GM23338 (cell line): ENCODE results near the gene GRWD1. TPM values are rescaled to one million over a fixed set of nuclear protein-coding genes. Genes with fewer than 3 reads are reported as not detected.

Source experiments
- ATAC-seq: fragments of 200-7000 bp; cut with Tn5 transposase; 3 replicates; pipeline ENCODE4 v1.9.1; 2020
- DNase-seq: peaks from one replicate; pipeline ENCODE4 v3.0.0-alpha.2; 2015; ENCODE audit warnings: low spot score
- H2AFZ ChIP-seq: fragments of 200-600 bp; sonication (generic); 2 replicates; pipeline ENCODE4 v1.8.0; 2016; ENCODE audit warnings: antibody characterized with exemption, mild to moderate bottlenecking, moderate library complexity
- H3F3A ChIP-seq: fragments of 200-600 bp; sonication (generic); replicated peaks from 2 replicates; pipeline ENCODE4 v1.8.0; 2017; ENCODE audit warnings: antibody characterized with exemption, mixed run types, low read depth
- H3K27ac ChIP-seq: fragments of 200-600 bp; sonication (generic); 2 replicates; pipeline ENCODE4 v1.6.1; 2016; ENCODE audit warnings: low read depth
- H3K27me3 ChIP-seq: fragments of 200-600 bp; sonication (generic); 2 replicates; pipeline ENCODE4 v1.8.0; 2016; ENCODE audit warnings: mild to moderate bottlenecking, mixed run types, moderate library complexity; ENCODE audit not compliant: insufficient read depth
- H3K36me3 ChIP-seq: fragments of 200-600 bp; sonication (generic); 2 replicates; pipeline ENCODE4 v1.8.0; 2016; ENCODE audit warnings: mild to moderate bottlenecking; ENCODE audit not compliant: insufficient read depth
- H3K4me1 ChIP-seq: fragments of 200-600 bp; sonication (generic); 2 replicates; pipeline ENCODE4 v1.8.0; 2016; ENCODE audit warnings: mild to moderate bottlenecking, moderate library complexity; ENCODE audit not compliant: insufficient read depth
- H3K4me2 ChIP-seq: fragments of 200-600 bp; sonication (generic); 2 replicates; pipeline ENCODE4 v1.7.1; 2017; ENCODE audit warnings: mixed run types
- H3K4me3 ChIP-seq: fragments of 200-600 bp; sonication (generic); 2 replicates; pipeline ENCODE4 v1.6.1; 2016; ENCODE audit warnings: mixed run types
- H3K79me2 ChIP-seq: fragments of 200-600 bp; sonication (generic); replicated peaks from 2 replicates; pipeline ENCODE4 v1.8.0; 2017; ENCODE audit warnings: mild to moderate bottlenecking; ENCODE audit not compliant: insufficient read depth
- H3K9me2 ChIP-seq: fragments of 200-600 bp; sonication (generic); 2 replicates; pipeline ENCODE4 v1.8.0; 2017; ENCODE audit not compliant: insufficient read depth
- H4K20me1 ChIP-seq: fragments of 200-600 bp; sonication (generic); replicated peaks from 2 replicates; pipeline ENCODE4 v1.8.0; 2017; ENCODE audit warnings: mild to moderate bottlenecking; ENCODE audit not compliant: insufficient read depth
- H3K27ac Mint-ChIP-seq: 2 replicates; pipeline ENCODE4 v1.8.0; 2020; ENCODE audit warnings: inconsistent platforms, mild to moderate bottlenecking, moderate library complexity, mixed read lengths
- H3K27me3 Mint-ChIP-seq: 3 replicates; pipeline ENCODE4 v1.8.0; 2022; ENCODE audit warnings: low read depth, mild to moderate bottlenecking, moderate library complexity, mixed read lengths, inconsistent platforms; ENCODE audit not compliant: insufficient read depth, poor library complexity
- H3K36me3 Mint-ChIP-seq: 3 replicates; pipeline ENCODE4 v1.8.0; 2021; ENCODE audit warnings: low read depth, mild to moderate bottlenecking, inconsistent platforms, moderate library complexity, mixed read lengths
- H3K4me1 Mint-ChIP-seq: 3 replicates; pipeline ENCODE4 v1.8.0; 2020; ENCODE audit warnings: mild to moderate bottlenecking, inconsistent platforms, mixed read lengths
- H3K4me3 Mint-ChIP-seq: 3 replicates; pipeline ENCODE4 v1.8.0; 2021; ENCODE audit warnings: moderate library complexity, mild to moderate bottlenecking, inconsistent platforms, mixed read lengths
- H3K9me3 Mint-ChIP-seq: 3 replicates; pipeline ENCODE4 v1.8.0; 2020; ENCODE audit warnings: moderate library complexity, mild to moderate bottlenecking, inconsistent platforms, mixed read lengths
- EZH2 ChIP-seq: fragments of 200-600 bp; sonication (generic); IDR thresholded peaks from one replicate; pipeline ENCODE4 v1.8.0; 2017; ENCODE audit warnings: antibody characterized with exemption, mild to moderate bottlenecking, low read depth; ENCODE audit not compliant: unreplicated experiment
- EZH2phosphoT487 ChIP-seq: fragments of 200-600 bp; sonication (generic); IDR thresholded peaks from one replicate; pipeline ENCODE4 v1.8.1; 2018; ENCODE audit warnings: antibody characterized with exemption; ENCODE audit not compliant: unreplicated experiment
- JUNB ChIP-seq: IDR thresholded peaks from one replicate; pipeline ENCODE4 v1.6.1; 2016; ENCODE audit warnings: antibody characterized with exemption; ENCODE audit not compliant: unreplicated experiment
- NANOG ChIP-seq: IDR thresholded peaks from 2 replicates; pipeline ENCODE4 v1.6.1; 2016; ENCODE audit warnings: antibody characterized with exemption, borderline replicate concordance
- POLR2AphosphoS5 ChIP-seq: IDR thresholded peaks from 2 replicates; pipeline ENCODE4 v1.6.1; 2016; ENCODE audit warnings: antibody characterized with exemption, low read depth
- STAT1 ChIP-seq: IDR thresholded peaks from one replicate; pipeline ENCODE4 v1.6.1; 2016; ENCODE audit warnings: antibody characterized with exemption; ENCODE audit not compliant: unreplicated experiment
- ZNF114 ChIP-seq: fragments of 250-450 bp; sonication (Bioruptor Pico); IDR thresholded peaks from 2 replicates; pipeline ENCODE4 v1.5.0; 2020; ENCODE audit warnings: mild to moderate bottlenecking, moderate library complexity
- polyA plus RNA-seq: library from polyadenylated mRNA; unstranded; fragments of >200 nt; fragmentation: Nextera tagmentation; extraction: Ambion mirVana; gene quantifications from 2 replicates; pipeline ENCODE4 v1.2.1, GENCODE V29; 2016
- total RNA-seq: library from RNA; depleted of rRNA; stranded (reverse); fragments of >200 nt; shearing (Covaris generic); gene quantifications from 2 replicates; pipeline ENCODE4 v1.2.3, GENCODE V29; 2014
- TF ChIP-seq, protein P1 (sequence below): IDR thresholded peaks from one replicate; pipeline ENCODE4 v1.6.1; 2018; ENCODE audit warnings: antibody characterized with exemption; ENCODE audit not compliant: unreplicated experiment
- TF ChIP-seq, protein P2 (sequence below), 2 experiments: fragments of 200-600 bp in 1 of 2; sonication (generic) in 1 of 2; conservative IDR thresholded peaks; 2 replicates each; pipeline versions ENCODE4 v1.5.1 to v1.6.1; 2016 to 2017; ENCODE audit warnings: antibody characterized with exemption in 2 of 2, low read depth in 2 of 2, mild to moderate bottlenecking in 2 of 2, moderate library complexity in 1 of 2
- TF ChIP-seq, protein P3 (sequence below): fragments of 250-450 bp; sonication (Bioruptor Pico); IDR thresholded peaks from 2 replicates; pipeline ENCODE4 v1.5.0; 2020; ENCODE audit warnings: mild to moderate bottlenecking, moderate library complexity

GRWD1 gene
- total and polyA plus RNA-seq, 2 experiments from 2014 or later = 23.2 to 58.0 TPM

DNA sequence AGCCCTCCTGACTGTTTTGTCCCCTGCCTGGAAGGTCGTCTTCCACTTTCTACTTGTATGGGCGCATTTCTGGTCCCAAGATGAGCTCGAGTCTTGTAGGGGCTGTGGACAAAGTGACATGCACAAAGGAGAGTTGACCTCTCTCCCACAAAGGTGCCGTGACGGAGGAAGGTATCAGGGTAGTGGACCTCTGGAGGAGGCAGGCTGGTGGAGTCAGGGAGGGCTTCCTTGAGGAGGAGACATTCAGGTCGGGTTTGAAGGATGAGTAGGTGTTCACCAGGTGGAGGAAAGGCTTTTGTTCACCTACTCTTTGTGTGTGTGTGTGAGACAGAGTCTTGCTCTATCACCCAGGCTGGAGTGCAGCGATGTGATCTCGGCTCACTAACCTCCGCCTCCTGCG, 25.1 kb downstream of the GRWD1 start (continued):
- TF ChIP-seq, protein P1, sequence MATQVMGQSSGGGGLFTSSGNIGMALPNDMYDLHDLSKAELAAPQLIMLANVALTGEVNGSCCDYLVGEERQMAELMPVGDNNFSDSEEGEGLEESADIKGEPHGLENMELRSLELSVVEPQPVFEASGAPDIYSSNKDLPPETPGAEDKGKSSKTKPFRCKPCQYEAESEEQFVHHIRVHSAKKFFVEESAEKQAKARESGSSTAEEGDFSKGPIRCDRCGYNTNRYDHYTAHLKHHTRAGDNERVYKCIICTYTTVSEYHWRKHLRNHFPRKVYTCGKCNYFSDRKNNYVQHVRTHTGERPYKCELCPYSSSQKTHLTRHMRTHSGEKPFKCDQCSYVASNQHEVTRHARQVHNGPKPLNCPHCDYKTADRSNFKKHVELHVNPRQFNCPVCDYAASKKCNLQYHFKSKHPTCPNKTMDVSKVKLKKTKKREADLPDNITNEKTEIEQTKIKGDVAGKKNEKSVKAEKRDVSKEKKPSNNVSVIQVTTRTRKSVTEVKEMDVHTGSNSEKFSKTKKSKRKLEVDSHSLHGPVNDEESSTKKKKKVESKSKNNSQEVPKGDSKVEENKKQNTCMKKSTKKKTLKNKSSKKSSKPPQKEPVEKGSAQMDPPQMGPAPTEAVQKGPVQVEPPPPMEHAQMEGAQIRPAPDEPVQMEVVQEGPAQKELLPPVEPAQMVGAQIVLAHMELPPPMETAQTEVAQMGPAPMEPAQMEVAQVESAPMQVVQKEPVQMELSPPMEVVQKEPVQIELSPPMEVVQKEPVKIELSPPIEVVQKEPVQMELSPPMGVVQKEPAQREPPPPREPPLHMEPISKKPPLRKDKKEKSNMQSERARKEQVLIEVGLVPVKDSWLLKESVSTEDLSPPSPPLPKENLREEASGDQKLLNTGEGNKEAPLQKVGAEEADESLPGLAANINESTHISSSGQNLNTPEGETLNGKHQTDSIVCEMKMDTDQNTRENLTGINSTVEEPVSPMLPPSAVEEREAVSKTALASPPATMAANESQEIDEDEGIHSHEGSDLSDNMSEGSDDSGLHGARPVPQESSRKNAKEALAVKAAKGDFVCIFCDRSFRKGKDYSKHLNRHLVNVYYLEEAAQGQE = no peak
- TF ChIP-seq, protein P2, sequence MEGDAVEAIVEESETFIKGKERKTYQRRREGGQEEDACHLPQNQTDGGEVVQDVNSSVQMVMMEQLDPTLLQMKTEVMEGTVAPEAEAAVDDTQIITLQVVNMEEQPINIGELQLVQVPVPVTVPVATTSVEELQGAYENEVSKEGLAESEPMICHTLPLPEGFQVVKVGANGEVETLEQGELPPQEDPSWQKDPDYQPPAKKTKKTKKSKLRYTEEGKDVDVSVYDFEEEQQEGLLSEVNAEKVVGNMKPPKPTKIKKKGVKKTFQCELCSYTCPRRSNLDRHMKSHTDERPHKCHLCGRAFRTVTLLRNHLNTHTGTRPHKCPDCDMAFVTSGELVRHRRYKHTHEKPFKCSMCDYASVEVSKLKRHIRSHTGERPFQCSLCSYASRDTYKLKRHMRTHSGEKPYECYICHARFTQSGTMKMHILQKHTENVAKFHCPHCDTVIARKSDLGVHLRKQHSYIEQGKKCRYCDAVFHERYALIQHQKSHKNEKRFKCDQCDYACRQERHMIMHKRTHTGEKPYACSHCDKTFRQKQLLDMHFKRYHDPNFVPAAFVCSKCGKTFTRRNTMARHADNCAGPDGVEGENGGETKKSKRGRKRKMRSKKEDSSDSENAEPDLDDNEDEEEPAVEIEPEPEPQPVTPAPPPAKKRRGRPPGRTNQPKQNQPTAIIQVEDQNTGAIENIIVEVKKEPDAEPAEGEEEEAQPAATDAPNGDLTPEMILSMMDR (conservative IDR thresholded peaks at IDR 0.05; ENCODE audit: low read depth in 2 of 2) = no peak
- TF ChIP-seq JUNB (no peak), EZH2phosphoT487 (no peak), NANOG (no peak)

DNA sequence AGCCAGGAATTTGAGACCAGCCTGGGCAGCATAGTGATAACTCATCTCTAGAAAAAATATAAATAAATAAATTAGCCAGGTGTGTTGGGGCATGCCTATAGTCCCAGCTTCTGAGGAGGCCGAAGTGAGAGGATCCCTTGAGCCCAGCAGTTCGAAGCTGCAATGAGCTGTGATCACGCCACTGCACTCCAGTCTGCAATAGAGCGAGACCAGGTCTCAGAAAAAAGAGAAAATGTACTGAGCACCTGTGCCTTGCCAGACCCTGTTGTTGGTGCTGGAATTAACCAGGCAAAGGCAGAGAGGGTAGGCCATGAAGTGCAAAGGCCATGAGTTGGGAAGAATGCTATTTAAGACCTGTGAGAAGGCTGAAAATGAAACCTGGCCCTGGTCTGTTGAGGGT, 26.1 kb downstream of the GRWD1 start:
- H3K4me2 ChIP-seq = no peak overlapping the region
- no peaks in the 10 kb centered on the region for H3K9me2 ChIP-seq
- H3K27ac ChIP-seq = no peak overlapping the region
- H3K36me3 ChIP-seq = peaks cover 48% of the 10 kb centered on the region
- no peak overlapping the region for H2AFZ ChIP-seq
- no peaks in the 10 kb centered on the region for H3K9me3 Mint-ChIP-seq
- peaks cover 13% of the 10 kb centered on the region for H3K79me2 ChIP-seq
- peaks cover 24% of the 10 kb centered on the region for H3K27me3 Mint-ChIP-seq
- H3K4me1 ChIP-seq = peaks cover 8% of the 10 kb centered on the region; the same call in 1 of the 2 replicates
- no peak overlapping the region for H3K4me3 Mint-ChIP-seq
- no peak overlapping the region for H3K27ac Mint-ChIP-seq
- H4K20me1 ChIP-seq = peaks cover 14% of the 10 kb centered on the region
- no peak for ATAC-seq
- no peaks in the 10 kb centered on the region for H3K27me3 ChIP-seq
- no peak for DNase-seq
- peaks cover 15% of the 10 kb centered on the region for H3K4me1 Mint-ChIP-seq
- H3K36me3 Mint-ChIP-seq = peaks cover 68% of the 10 kb centered on the region
- H3F3A ChIP-seq = peaks cover 22% of the 10 kb centered on the region; the same call in 1 of the 2 replicates
- H3K4me3 ChIP-seq = no peak overlapping the region
- TF ChIP-seq, protein P3, sequence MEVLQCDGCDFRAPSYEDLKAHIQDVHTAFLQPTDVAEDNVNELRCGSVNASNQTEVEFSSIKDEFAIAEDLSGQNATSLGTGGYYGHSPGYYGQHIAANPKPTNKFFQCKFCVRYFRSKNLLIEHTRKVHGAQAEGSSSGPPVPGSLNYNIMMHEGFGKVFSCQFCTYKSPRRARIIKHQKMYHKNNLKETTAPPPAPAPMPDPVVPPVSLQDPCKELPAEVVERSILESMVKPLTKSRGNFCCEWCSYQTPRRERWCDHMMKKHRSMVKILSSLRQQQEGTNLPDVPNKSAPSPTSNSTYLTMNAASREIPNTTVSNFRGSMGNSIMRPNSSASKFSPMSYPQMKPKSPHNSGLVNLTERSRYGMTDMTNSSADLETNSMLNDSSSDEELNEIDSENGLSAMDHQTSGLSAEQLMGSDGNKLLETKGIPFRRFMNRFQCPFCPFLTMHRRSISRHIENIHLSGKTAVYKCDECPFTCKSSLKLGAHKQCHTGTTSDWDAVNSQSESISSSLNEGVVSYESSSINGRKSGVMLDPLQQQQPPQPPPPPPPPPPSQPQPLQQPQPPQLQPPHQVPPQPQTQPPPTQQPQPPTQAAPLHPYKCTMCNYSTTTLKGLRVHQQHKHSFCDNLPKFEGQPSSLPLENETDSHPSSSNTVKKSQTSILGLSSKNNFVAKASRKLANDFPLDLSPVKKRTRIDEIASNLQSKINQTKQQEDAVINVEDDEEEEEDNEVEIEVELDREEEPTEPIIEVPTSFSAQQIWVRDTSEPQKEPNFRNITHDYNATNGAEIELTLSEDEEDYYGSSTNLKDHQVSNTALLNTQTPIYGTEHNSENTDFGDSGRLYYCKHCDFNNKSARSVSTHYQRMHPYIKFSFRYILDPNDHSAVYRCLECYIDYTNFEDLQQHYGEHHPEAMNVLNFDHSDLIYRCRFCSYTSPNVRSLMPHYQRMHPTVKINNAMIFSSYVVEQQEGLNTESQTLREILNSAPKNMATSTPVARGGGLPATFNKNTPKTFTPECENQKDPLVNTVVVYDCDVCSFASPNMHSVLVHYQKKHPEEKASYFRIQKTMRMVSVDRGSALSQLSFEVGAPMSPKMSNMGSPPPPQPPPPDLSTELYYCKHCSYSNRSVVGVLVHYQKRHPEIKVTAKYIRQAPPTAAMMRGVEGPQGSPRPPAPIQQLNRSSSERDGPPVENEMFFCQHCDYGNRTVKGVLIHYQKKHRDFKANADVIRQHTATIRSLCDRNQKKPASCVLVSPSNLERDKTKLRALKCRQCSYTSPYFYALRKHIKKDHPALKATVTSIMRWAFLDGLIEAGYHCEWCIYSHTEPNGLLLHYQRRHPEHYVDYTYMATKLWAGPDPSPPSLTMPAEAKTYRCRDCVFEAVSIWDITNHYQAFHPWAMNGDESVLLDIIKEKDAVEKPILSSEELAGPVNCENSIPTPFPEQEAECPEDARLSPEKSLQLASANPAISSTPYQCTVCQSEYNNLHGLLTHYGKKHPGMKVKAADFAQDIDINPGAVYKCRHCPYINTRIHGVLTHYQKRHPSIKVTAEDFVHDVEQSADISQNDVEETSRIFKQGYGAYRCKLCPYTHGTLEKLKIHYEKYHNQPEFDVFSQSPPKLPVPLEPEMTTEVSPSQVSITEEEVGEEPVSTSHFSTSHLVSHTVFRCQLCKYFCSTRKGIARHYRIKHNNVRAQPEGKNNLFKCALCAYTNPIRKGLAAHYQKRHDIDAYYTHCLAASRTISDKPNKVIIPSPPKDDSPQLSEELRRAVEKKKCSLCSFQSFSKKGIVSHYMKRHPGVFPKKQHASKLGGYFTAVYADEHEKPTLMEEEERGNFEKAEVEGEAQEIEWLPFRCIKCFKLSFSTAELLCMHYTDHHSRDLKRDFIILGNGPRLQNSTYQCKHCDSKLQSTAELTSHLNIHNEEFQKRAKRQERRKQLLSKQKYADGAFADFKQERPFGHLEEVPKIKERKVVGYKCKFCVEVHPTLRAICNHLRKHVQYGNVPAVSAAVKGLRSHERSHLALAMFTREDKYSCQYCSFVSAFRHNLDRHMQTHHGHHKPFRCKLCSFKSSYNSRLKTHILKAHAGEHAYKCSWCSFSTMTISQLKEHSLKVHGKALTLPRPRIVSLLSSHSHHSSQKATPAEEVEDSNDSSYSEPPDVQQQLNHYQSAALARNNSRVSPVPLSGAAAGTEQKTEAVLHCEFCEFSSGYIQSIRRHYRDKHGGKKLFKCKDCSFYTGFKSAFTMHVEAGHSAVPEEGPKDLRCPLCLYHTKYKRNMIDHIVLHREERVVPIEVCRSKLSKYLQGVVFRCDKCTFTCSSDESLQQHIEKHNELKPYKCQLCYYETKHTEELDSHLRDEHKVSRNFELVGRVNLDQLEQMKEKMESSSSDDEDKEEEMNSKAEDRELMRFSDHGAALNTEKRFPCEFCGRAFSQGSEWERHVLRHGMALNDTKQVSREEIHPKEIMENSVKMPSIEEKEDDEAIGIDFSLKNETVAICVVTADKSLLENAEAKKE (CRISPR knock-in tag) = no peak
- no peak for TF ChIP-seq EZH2phosphoT487
- TF ChIP-seq POLR2AphosphoS5 = no peak
- TF ChIP-seq, protein P1 = no peak
- TF ChIP-seq EZH2 = no peak
- no peak for TF ChIP-seq STAT1
- no peak for TF ChIP-seq ZNF114 (CRISPR knock-in tag)
